ENCODE measurements around the gene EEF1AKMT3. TPM values are rescaled to one million over a fixed set of nuclear protein-coding genes. Genes with fewer than 3 reads are reported as not detected.

The EEF1AKMT3 gene
- polyA plus RNA-seq, 1 experiment = 7.6 TPM

- ChIA-PET CTCF (interaction anchor here (0.6 to 2.4 kb wide), 20 partner anchors 9 to 1618 kb away, joined by 3 to 20 read pairs (median 4); partner anchors contain the start of genes CYP27B1, EEF1AKMT3 and METTL1), POLR2A (interaction anchor here (0.6 kb wide), 2 partner anchors 90 to 95 kb away, joined by 3 to 11 read pairs; no protein-coding TSS in a partner anchor)
These were observed 11.0 kb downstream of the EEF1AKMT3 start for GRCh38 chr12:57783466-57783801.

GRCh38 chr12:57783861-57784260 is 11.4 kb downstream of the EEF1AKMT3 start:
- TF ChIP-seq CTCF (IDR thresholded peaks at IDR 0.05; ENCODE audit: low read depth, low read length) = no peak

More at GRCh38 chr12:57783466-57783801, 11.0 kb downstream of the EEF1AKMT3 start:
- Histone ChIP-seq H3K9me3 (ENCODE audit: control insufficient read depth, insufficient read depth, low read length) (no peaks in the 10 kb centered on the region; the same call in 1 of the 2 replicates), H3K4me3 (ENCODE audit: low read depth, low read length) (peak overlapping the region; percentile 100), H3K27ac (ENCODE audit: low read depth, low read length) (no peak overlapping the region), H3K27me3 (ENCODE audit: control insufficient read depth, insufficient read depth, low read length) (no peaks in the 10 kb centered on the region)
- no peak for TF ChIP-seq CTCF (IDR thresholded peaks at IDR 0.05; ENCODE audit: low read depth, low read length)
- no peak for DNase-seq (ENCODE audit: low read depth, low spot score)

GRCh38 chr12:57793920-57794319 is 21.5 kb downstream of the EEF1AKMT3 start:
- no peak overlapping the region for H3K4me3 ChIP-seq (ENCODE audit: low read depth, low read length)
- TF ChIP-seq CTCF (IDR thresholded peaks at IDR 0.05; ENCODE audit: low read depth, low read length) = no peak
- no peaks in the 10 kb centered on the region for H3K9me3 ChIP-seq (ENCODE audit: control insufficient read depth, insufficient read depth, low read length)
- H3K27ac ChIP-seq (ENCODE audit: low read depth, low read length) = no peak overlapping the region
- POLR2A ChIA-PET = interaction anchor here (0.6 to 1.0 kb wide), 2 partner anchors 36 to 52 kb away, joined by 3 to 12 read pairs; partner anchors contain the start of gene CTDSP2
- CTCF ChIA-PET = interaction anchor here (1.2 to 3.0 kb wide), 4 partner anchors 9 to 111 kb away, joined by 4 to 24 read pairs (median 15); partner anchors contain the start of gene TSFM
- no peaks in the 10 kb centered on the region for H3K27me3 ChIP-seq (ENCODE audit: control insufficient read depth, insufficient read depth, low read length)
- DNase-seq (ENCODE audit: low read depth, low spot score) = no peak

More at GRCh38 chr12:57783861-57784260, 11.4 kb downstream of the EEF1AKMT3 start:
- Histone ChIP-seq H3K27me3 (ENCODE audit: control insufficient read depth, insufficient read depth, low read length) (no peaks in the 10 kb centered on the region), H3K4me3 (ENCODE audit: low read depth, low read length) (no peak overlapping the region), H3K9me3 (ENCODE audit: control insufficient read depth, insufficient read depth, low read length) (no peaks in the 10 kb centered on the region; the same call in 1 of the 2 replicates), H3K27ac (ENCODE audit: low read depth, low read length) (no peak overlapping the region)
- CTCF ChIA-PET = interaction anchor here (1.3 to 2.4 kb wide), 4 partner anchors 9 to 27 kb away, joined by 6 to 20 read pairs (median 10); partner anchors contain the start of gene CYP27B1
- no peak for DNase-seq (ENCODE audit: low read depth, low spot score)
- POLR2A ChIA-PET = no interaction called here

GRCh38 chr12:57795354-57795753 is 22.9 kb downstream of the EEF1AKMT3 start:
- Histone ChIP-seq H3K9me3 (ENCODE audit: control insufficient read depth, insufficient read depth, low read length) (no peaks in the 10 kb centered on the region), H3K27ac (ENCODE audit: low read depth, low read length) (no peak overlapping the region), H3K27me3 (ENCODE audit: control insufficient read depth, insufficient read depth, low read length) (no peaks in the 10 kb centered on the region), H3K4me3 (ENCODE audit: low read depth, low read length) (no peak overlapping the region)
- CTCF ChIA-PET = interaction anchor here (0.6 kb wide), 1 partner anchor 10 kb away, joined by 6 read pairs; no protein-coding TSS in a partner anchor
- no peak for TF ChIP-seq CTCF (IDR thresholded peaks at IDR 0.05; ENCODE audit: low read depth, low read length)
- POLR2A ChIA-PET = no interaction called here
- DNase-seq (ENCODE audit: low read depth, low spot score) = no peak

GRCh38 chr12:57796996-57797395 is 24.6 kb downstream of the EEF1AKMT3 start:
- TF ChIP-seq CTCF (IDR thresholded peaks at IDR 0.05; ENCODE audit: low read depth, low read length) = no peak
- H3K27ac ChIP-seq (ENCODE audit: low read depth, low read length) = no peak overlapping the region
- DNase-seq (ENCODE audit: low read depth, low spot score) = no peak
- CTCF ChIA-PET = interaction anchor here (0.9 to 1.9 kb wide), 3 partner anchors 14 to 40 kb away, joined by 3 to 6 read pairs (median 6); partner anchors contain the start of gene TSFM
- no peaks in the 10 kb centered on the region for H3K9me3 ChIP-seq (ENCODE audit: control insufficient read depth, insufficient read depth, low read length)
- H3K4me3 ChIP-seq (ENCODE audit: low read depth, low read length) = no peak overlapping the region
- no peaks in the 10 kb centered on the region for H3K27me3 ChIP-seq (ENCODE audit: control insufficient read depth, insufficient read depth, low read length)
- POLR2A ChIA-PET = no interaction called here
